HG02852 (cell line): ENCODE data around the gene ZNF514.
"Not testable (repeated sequence)": the region's sequence is repeated elsewhere in the genome, so short reads cannot be mapped to it uniquely, and the experiment has no call there.

ENCODE experiments used
- ATAC-seq: cut with Tn5 transposase; IDR thresholded peaks from one replicate; pipeline ENCODE4 v1.9.1; 2021; ENCODE audit warnings: mild to moderate bottlenecking, moderate library complexity; ENCODE audit not compliant: unreplicated experiment

Gene ZNF514

GRCh38 chr2:95138702-95139101, 20.9 kb downstream of the ZNF514 start:
- no peak for ATAC-seq

GRCh38 chr2:95122197-95122551, 37.5 kb downstream of the ZNF514 start:
- ATAC-seq, result peak; percentile 9

- ATAC-seq, result peak; percentile 93
Observed at GRCh38 chr2:95121407-95122196, 38.0 kb downstream of the ZNF514 start, which contains the start of gene MRPS5. Gene MRPS5, minus strand, starts transcription at chr2:95121808. Its CDS starts 17 bp downstream, at chr2:95121791.

- peak; percentile 10 for ATAC-seq
Observed at GRCh38 chr2:95121093-95121406, 38.6 kb downstream of the ZNF514 start.

- ATAC-seq, result peak; percentile 97
Observed at GRCh38 chr2:95115418-95115817, 44.2 kb downstream of the ZNF514 start.

GRCh38 chr2:95113464-95113863, 46.2 kb downstream of the ZNF514 start:
- no peak for ATAC-seq

- no peak for ATAC-seq
Observed at GRCh38 chr2:95110395-95110794, 49.3 kb downstream of the ZNF514 start.

GRCh38 chr2:95109260-95109659, 50.4 kb downstream of the ZNF514 start:
- ATAC-seq, result no peak

GRCh38 chr2:95106081-95106480, 53.6 kb downstream of the ZNF514 start:
- ATAC-seq, result no peak

- ATAC-seq, result no peak
Observed at GRCh38 chr2:95104606-95105005, 55.0 kb downstream of the ZNF514 start.

GRCh38 chr2:95099910-95100309, 59.7 kb downstream of the ZNF514 start:
- no peak for ATAC-seq

GRCh38 chr2:95098273-95098672, 61.4 kb downstream of the ZNF514 start:
- not testable (repeated sequence) for ATAC-seq
